ENCODE results near the gene ANKRD9. TPM values are rescaled to one million over a fixed set of nuclear protein-coding genes. Genes with fewer than 3 reads are reported as not detected.

Gene ANKRD9
- total and polyA plus RNA-seq, 9 of the 15 experiments (the other 6 are each of a cell fraction or from before 2014, with no cell fraction given), result 0.04 to 32.9 (median 5.3) TPM

DNA sequence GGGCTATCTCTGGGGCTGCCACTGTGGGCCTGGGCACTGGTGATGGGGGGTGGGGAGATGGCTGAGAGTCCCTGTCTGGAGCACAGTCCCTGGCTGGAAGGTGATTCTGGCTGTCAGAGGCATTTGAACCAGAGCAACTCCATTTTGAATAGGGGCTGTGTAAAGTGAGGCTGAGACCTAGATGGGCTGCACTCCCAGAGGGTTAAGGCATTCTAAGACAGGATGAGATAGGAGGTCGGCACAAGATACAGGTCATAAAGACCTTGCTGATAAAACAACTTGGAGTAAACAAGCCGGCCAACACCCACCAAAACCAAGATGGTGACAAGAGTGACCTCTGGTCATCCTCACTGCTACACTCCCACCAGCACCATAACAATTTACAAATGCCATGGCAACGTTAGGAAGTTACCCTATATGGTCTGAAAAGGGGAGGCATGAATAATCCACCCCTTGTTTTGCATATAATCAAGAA lies 41.4 kb upstream of the ANKRD9 start (continued):
- peak; percentile 88 for TF ChIP-seq ZNF134 (CRISPR knock-in tag; conservative IDR thresholded peaks at IDR 0.05)
- peak; percentile 22; the same call in 1 of the 2 replicates for TF ChIP-seq GTF2E2 (tag; IDR thresholded peaks at IDR 0.05)
- TF ChIP-seq, protein P1, sequence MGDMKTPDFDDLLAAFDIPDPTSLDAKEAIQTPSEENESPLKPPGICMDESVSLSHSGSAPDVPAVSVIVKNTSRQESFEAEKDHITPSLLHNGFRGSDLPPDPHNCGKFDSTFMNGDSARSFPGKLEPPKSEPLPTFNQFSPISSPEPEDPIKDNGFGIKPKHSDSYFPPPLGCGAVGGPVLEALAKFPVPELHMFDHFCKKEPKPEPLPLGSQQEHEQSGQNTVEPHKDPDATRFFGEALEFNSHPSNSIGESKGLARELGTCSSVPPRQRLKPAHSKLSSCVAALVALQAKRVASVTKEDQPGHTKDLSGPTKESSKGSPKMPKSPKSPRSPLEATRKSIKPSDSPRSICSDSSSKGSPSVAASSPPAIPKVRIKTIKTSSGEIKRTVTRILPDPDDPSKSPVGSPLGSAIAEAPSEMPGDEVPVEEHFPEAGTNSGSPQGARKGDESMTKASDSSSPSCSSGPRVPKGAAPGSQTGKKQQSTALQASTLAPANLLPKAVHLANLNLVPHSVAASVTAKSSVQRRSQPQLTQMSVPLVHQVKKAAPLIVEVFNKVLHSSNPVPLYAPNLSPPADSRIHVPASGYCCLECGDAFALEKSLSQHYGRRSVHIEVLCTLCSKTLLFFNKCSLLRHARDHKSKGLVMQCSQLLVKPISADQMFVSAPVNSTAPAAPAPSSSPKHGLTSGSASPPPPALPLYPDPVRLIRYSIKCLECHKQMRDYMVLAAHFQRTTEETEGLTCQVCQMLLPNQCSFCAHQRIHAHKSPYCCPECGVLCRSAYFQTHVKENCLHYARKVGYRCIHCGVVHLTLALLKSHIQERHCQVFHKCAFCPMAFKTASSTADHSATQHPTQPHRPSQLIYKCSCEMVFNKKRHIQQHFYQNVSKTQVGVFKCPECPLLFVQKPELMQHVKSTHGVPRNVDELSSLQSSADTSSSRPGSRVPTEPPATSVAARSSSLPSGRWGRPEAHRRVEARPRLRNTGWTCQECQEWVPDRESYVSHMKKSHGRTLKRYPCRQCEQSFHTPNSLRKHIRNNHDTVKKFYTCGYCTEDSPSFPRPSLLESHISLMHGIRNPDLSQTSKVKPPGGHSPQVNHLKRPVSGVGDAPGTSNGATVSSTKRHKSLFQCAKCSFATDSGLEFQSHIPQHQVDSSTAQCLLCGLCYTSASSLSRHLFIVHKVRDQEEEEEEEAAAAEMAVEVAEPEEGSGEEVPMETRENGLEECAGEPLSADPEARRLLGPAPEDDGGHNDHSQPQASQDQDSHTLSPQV (IDR thresholded peaks at IDR 0.05), result peak; percentile 100
- TF ChIP-seq, protein P2, sequence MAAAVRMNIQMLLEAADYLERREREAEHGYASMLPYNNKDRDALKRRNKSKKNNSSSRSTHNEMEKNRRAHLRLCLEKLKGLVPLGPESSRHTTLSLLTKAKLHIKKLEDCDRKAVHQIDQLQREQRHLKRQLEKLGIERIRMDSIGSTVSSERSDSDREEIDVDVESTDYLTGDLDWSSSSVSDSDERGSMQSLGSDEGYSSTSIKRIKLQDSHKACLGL (CRISPR knock-in tag; IDR thresholded peaks at IDR 0.05; ENCODE audit: borderline replicate concordance, poor library complexity, severe bottlenecking), result peak; percentile 62
- peak; percentile 90 for TF ChIP-seq RFX7 (CRISPR knock-in tag; IDR thresholded peaks at IDR 0.05)
- TF ChIP-seq, protein P3, sequence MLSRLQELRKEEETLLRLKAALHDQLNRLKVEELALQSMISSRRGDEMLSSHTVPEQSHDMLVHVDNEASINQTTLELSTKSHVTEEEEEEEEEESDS (CRISPR knock-in tag; IDR thresholded peaks at IDR 0.05), result 0 out of 2 replicates have a peak, but pooled peaks have one; percentile 39
- peak in 1 of 2 experiments; percentile 97; a peak in 2 of 4 replicates for TF ChIP-seq TEAD1 (CRISPR knock-in tag; IDR thresholded peaks at IDR 0.05)
- TF ChIP-seq PHB (CRISPR knock-in tag; IDR thresholded peaks at IDR 0.05), result 0 out of 2 replicates have a peak, but pooled peaks have one; percentile 61
- peak; percentile 90 for TF ChIP-seq TAF7 (tag; IDR thresholded peaks at IDR 0.05)
- TF ChIP-seq, protein P4, sequence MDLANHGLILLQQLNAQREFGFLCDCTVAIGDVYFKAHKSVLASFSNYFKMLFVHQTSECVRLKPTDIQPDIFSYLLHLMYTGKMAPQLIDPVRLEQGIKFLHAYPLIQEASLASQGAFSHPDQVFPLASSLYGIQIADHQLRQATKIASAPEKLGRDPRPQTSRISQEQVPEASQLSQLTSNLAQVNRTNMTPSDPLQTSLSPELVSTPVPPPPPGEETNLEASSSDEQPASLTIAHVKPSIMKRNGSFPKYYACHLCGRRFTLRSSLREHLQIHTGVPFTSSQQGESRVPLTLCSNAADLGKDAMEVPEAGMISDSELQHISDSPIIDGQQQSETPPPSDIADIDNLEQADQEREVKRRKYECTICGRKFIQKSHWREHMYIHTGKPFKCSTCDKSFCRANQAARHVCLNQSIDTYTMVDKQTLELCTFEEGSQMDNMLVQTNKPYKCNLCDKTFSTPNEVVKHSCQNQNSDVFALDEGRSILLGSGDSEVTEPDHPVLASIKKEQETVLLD (IDR thresholded peaks at IDR 0.05), result peak; percentile 47; the same call in 1 of the 2 replicates
- peak; percentile 85; the same call in 1 of the 2 replicates for TF ChIP-seq ZNF444 (CRISPR knock-in tag; IDR thresholded peaks at IDR 0.05)
- TF ChIP-seq ZNF76 (CRISPR knock-in tag; IDR thresholded peaks at IDR 0.05; ENCODE audit: borderline replicate concordance), result peak; percentile 94
- peak; percentile 88 for TF ChIP-seq ETS2 (tag; IDR thresholded peaks at IDR 0.05; ENCODE audit: borderline replicate concordance, poor library complexity, severe bottlenecking)
- TF ChIP-seq, protein P5, sequence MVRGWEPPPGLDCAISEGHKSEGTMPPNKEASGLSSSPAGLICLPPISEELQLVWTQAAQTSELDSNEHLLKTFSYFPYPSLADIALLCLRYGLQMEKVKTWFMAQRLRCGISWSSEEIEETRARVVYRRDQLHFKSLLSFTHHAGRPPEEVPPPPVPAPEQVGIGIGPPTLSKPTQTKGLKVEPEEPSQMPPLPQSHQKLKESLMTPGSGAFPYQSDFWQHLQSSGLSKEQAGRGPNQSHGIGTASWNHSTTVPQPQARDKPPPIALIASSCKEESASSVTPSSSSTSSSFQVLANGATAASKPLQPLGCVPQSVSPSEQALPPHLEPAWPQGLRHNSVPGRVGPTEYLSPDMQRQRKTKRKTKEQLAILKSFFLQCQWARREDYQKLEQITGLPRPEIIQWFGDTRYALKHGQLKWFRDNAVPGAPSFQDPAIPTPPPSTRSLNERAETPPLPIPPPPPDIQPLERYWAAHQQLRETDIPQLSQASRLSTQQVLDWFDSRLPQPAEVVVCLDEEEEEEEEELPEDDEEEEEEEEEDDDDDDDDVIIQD (CRISPR knock-in tag; IDR thresholded peaks at IDR 0.05), result peak; percentile 81; the same call in 1 of the 2 replicates
- 0 out of 2 replicates have a peak, but pooled peaks have one; percentile 39 for TF ChIP-seq KDM2B (CRISPR knock-in tag; IDR thresholded peaks at IDR 0.05)
- peak; percentile 92 for TF ChIP-seq ELF4 (CRISPR knock-in tag; IDR thresholded peaks at IDR 0.05)
- TF ChIP-seq, protein P6, sequence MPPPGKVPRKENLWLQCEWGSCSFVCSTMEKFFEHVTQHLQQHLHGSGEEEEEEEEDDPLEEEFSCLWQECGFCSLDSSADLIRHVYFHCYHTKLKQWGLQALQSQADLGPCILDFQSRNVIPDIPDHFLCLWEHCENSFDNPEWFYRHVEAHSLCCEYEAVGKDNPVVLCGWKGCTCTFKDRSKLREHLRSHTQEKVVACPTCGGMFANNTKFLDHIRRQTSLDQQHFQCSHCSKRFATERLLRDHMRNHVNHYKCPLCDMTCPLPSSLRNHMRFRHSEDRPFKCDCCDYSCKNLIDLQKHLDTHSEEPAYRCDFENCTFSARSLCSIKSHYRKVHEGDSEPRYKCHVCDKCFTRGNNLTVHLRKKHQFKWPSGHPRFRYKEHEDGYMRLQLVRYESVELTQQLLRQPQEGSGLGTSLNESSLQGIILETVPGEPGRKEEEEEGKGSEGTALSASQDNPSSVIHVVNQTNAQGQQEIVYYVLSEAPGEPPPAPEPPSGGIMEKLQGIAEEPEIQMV (tag; conservative IDR thresholded peaks at IDR 0.05; ENCODE audit: low read depth), result peak; percentile 88
- TF ChIP-seq MTF1 (CRISPR knock-in tag; IDR thresholded peaks at IDR 0.05; ENCODE audit: borderline replicate concordance), result peak; percentile 82; the same call in 1 of the 2 replicates
